HG03521 (cell line): ENCODE results near the gene CR1L.
"Not testable (repeated sequence)": the region's sequence is repeated elsewhere in the genome, so short reads cannot be mapped to it uniquely, and the experiment has no call there.

Experiments used
- ATAC-seq: cut with Tn5 transposase; IDR thresholded peaks from one replicate; pipeline ENCODE4 v1.9.1; 2021; ENCODE audit warnings: mild to moderate bottlenecking, moderate library complexity; ENCODE audit not compliant: unreplicated experiment

The CR1L gene

DNA sequence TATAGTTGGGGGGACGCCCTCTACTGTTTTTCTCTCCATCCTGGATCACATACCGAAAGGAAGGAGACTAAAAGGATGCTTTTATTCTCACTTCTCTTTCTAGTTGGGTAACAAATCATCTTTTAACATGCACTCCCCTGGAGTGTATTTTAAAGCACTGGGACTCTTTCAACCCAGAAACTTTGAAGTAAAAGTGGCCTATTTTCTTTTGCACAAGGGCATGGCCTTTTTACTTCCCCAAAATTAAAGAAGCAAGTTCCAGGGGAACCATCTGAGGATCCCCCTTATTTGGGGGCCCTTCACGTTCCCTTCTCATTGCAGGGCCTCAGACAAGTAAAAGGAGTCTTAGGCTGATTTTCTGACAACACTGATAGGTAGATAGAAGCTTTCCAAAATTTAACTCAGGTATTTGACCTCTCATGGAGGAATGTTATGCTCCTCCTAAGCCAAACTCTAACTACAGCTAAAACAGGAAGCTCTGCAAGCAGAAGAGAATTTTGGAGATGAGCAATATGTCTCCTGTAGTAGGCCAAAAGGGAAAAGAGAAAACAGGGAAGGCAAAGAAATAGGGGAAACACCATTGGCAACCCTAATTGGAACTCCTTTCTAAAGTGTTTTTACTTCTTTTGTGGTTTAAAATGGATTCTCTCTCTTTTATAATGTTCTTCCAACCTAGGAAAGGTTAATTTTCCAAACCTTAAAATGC lies 98.1 kb downstream of the CR1L start:
- ATAC-seq = no peak

DNA sequence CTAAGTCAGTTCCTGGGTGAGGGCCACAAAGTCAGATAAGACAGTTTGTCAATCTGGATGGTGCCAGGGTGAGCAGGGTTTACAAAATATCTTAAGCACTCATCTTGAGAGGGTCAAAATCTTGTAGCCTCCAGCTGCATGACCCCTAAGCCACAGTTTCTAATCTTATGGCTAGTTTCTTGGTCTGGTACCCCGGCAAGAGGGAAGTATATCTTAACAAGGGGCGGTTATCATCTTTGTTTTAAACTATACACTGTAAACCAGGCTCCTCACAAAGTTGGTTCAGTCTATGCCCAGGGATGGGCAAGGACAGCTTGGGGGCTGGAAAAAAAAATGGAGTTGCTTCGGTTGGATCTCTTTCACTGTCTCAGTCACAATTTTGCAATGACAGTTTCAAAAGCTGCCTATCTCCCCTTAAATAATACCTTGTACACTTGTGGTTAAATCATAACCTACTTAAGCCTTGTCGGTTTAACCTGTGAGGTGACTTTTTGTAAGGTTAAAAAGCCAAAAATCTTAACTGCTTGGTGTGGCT lies 99.1 kb downstream of the CR1L start:
- ATAC-seq = no peak

DNA sequence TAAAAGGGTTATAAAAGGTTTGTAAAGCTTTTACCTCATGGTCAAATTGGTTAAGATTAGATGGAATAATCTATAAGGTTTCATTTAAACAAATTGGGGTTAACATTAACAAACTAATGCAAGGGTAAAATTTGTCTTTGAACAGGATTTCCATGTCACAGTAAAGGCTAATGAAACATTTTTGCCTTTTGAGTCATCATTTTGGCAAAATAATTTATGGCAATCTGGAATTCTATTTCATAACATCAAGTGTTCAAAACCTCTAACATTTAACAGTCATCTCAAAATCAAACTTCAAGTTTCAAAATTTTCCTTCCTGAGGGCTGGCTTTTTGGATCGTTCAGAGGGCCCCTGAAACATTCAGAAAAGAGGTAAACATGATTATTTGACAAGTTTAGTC lies 100.4 kb downstream of the CR1L start:
- no peak for ATAC-seq

DNA sequence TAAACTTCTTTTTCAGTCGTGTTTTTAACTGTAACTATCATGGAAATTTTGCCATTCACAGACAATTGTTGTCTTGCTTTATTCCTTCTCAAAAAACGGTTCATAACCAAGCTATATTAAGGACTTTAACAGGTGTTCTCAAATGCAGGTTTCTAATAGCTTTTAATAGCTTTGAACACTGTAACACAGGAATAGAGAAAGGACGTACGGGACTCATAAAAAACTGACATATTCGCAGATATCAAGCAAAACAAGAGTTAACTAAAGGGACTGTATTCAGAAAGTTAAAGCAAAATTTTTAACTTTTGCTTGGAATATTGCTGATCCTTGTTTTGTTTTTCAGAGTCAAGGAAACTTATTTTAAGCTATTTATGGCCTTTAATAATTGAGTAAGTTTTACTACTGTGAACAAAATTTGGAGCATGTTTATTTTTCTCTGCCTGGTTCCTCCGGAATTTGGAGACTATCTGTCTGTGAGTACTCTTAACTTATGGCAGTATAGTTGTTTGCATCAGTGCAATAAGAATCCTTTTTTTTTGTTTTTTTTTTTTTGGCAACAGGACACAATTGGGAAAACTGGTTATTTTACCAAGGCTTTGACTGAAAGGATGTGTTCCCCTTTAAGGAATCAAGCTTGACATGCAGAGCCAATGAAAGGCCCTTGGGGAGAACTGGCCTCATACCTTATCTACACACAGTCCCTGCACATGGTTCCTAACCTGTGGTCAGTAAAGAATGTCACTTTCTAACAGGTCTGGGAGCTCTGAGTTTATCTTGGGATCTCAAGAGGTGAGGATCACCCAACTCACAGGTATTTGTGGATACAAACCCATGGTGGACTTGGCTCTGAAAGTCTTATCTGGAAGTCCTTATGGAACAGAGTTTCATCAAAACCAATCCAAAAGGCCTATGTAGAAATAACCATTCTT lies 101.2 kb downstream of the CR1L start:
- no peak for ATAC-seq

DNA sequence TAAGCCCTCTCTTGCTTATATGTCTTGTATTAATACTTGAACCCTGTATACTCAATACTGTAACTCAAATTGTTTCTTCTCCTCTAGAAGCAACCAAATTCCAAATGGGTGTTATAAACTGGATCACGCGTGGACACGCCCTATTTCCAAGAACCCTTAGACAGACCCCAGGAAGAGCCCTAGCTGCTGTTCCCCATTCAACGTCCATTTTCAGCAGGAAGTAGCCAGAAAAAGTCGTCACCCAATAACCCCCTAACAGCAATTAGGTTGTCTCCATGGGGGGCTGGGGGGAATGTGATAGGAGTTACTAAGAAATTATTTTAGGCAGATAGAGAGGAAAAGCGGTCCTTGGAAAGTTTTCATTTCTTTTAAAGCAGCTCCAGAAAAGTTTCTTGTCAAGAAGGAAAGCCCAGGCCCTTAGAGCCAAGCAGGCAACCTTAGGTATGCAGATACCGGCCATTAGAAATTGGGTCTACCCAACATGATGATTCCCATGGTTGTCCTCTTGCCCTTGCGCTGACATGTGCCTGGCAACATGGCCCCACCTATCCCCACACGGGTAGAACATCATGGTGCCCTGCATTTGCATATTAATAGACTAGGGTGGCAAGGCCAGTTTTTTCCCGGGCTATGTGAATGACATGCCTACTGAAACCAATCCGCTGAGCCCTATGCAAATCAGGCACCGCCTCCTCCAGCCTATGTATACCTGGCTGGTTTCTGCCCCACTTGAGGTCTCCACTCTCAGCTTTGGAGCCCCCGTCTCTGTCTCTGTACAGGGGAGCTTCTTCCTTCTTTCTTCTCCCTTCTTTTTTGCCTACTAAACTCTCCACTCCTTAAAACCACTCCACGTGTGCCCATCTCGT lies 102.9 kb downstream of the CR1L start:
- no peak for ATAC-seq

DNA sequence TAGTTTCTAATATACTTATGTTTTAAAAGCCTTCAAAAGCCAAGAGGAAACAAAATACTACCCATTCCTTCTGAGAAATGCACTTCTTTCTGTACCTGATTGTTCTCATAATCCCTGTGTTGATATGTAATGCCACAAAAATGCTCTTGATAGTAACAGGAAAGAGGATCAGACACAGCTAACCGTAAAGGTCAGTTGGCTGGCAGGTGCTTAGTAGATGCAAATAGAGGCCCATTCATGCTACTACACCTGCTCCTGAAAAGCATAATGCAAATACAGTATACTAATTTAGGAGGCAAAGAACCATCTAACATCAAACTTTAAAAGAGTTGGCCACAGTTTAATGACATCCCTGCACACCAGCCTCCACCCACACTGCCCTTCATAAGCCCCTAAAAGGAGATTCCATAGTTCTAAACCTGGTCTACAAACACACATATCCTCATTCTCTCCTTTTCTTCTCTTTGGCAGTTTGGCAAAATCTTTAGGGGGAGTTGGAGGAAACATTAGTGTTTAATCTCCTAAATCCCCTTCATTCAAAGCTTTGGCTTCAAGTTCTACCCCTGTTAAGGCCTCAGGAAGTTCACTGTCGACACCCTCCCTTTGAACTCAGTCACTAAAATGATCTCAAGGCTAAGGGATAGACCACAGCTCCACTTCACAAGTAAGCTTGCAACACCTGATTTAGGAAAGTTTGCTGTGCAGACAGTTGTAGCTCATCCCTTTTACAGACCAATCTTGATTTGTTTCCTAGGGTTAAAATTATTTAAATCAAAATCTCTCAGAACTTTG lies 104.0 kb downstream of the CR1L start:
- ATAC-seq = no peak

DNA sequence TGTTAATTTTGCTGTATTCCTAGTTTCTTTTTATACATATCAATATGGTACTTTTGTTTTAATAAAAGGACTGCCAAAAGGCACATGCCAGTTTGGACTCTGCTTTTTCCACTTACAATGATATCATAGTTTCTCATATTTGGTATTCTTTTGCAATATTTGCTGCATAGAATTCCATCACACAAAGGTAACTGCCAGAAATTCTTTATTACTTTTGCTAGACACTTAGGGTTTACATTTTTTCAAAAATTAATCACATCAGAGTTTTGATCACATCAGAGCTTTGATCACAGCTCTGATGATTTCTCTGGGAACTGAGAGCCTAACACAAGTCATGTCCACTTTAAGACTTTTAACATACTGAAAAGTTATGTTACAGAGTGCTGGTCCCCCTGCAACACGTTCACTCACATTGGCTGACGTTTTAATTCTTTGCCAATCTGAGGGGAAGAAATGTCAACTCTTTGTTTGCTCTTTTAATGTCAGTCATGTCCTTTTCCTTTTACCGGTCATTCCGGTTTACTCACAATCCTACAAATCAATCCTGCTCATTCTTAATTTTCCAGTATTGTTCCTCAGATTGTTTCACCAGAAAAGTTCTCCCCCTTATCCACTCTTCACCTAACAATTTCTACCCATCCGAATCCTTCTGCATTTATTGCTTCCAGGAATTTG lies 105.8 kb downstream of the CR1L start:
- ATAC-seq = no peak

DNA sequence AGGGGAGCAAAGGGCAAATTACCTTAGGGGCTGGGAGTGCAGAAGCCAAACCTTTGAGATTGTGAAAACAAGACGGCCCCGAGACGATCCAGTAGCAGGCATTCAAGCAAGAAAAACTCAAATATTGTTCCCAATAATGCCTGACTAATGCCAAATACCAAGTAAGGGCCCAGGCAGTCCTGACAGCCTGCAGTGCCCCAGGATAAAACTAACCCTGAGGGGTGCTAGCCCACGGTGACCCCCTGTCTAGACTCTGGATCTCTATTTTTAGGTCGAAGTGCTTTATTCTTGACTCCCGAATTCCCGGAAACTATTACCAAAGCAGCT lies 106.5 kb downstream of the CR1L start:
- ATAC-seq = not testable (repeated sequence)

DNA sequence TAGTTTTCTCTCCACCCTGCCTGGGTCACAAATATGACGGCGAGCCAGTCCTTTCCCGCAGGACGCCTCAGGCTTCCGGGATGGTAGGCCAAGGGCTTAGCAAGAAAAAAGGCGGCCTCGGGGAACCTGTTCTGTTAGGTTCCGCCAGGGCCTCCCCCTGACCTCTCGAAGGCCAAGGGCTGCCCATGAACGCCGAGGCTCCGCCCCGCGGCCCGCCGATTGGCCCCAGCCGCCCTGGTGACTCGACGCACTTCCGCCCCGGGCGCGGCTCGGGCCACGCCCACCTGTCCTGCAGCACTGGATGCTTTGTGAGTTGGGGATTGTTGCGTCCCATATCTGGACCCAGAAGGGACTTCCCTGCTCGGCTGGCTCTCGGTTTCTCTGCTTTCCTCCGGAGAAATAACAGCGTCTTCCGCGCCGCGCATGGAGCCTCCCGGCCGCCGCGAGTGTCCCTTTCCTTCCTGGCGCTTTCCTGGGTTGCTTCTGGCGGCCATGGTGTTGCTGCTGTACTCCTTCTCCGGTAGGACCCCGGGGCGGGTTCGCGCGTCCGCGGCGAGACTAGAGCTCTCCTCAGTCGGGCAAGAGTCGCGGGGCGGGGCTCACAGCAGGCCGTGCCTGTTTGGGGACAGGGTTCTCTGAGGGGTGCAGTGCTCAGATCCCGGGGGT lies 107.0 kb downstream of the CR1L start, which contains the start of gene CD46:
TSS of gene CD46 (plus strand) at position 265 of the 666 bp plus-strand sequence. CDS start at position 424, 159 bp downstream.
- peak; percentile 97 for ATAC-seq

DNA sequence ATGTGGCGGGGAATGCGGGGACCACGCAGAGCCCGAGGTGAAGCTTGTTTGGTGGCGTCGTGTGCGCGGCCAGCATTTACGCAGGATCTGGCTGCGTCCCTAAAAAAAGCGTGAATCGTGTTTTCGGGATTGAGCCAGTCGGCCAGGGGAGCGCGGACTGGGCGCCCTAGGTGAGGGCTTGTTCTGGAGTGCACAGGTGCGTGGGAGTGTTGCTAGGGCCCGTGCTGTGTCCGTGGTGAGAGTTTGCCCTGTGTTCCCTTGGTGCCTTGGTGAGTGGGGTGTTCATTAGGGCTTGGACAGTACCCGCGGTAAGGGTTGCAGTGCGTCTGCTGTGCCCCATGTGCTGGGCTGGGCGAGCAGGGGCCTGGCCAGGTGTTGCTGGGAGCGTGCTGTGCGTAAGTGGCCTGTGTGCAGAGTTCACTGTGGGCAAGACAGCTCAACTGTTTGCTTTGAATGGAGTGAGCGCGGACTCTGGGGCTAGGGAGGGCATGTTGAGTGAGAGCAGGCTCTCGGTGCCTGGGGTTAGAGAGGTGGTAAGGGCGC lies 107.6 kb downstream of the CR1L start:
- peak; percentile 42 for ATAC-seq

DNA sequence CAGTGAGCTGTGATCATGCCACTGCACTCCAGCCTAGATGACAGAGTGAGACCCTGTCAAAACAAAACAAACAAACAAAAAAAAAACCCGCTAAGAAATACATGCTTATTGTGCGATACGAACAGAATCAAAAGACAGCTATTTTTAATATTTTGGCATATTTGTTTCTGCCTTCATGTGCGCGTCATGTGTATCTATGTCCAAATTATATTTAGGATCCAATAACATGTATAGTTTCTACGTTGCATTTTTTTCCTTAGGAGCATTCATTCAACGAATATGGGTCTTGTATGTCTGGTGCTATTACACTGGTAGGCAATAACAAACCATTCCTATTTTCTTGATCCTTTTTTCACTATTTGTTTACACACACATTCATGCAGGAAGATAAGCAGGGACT lies 108.7 kb downstream of the CR1L start:
- ATAC-seq = no peak

DNA sequence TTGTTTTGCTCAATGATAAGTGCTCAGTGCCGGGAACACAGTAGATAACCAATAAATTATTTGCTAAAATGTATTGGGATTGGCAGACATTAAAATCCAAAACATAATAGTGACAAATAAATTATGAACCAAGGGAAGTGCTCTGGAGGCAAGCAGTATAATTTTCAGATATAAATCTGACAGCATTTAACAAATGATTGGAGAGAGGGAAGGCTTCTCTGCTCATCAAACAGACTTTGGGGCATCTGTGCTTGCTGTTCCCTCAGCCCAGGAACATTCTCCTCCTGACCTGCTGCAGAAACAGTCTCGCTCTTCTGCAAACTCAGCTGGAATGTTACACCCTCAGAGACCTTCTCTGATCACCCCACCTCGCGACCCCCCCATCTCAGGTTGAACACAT lies 109.1 kb downstream of the CR1L start:
- ATAC-seq = no peak

DNA sequence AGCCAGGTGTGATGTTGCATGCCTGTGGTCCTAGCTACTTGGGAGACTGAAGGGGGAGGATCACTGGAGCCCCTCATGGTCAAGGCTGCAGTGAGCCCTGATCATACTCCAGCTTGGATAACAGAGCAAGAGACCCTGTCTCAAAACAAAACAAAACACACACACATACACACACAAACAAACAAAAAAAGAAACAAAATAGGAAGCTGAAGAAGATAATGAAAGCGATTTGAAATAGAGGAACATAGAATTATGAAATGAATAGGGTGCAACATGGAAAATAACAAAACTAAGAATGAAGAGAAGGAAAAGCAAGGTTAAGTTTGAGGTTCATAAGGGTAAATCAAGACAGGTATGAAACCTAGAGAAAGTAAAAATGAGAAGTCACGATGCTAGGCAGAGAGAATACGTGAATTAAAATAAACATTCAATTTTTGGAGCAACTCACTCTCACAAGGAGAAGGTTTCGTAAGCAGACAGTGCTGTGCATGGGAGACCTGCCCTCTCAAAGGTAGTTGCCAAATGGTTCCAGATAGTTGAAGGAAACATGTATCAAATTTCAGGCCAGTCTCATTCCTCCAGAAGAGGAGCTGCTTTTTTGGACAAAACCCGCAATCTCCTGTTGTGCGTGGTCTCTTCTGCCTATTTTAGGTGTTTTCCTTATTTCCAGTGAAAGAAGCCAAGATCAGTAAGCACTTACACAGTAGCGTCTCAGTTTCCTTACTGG lies 110.2 kb downstream of the CR1L start:
- ATAC-seq = no peak

DNA sequence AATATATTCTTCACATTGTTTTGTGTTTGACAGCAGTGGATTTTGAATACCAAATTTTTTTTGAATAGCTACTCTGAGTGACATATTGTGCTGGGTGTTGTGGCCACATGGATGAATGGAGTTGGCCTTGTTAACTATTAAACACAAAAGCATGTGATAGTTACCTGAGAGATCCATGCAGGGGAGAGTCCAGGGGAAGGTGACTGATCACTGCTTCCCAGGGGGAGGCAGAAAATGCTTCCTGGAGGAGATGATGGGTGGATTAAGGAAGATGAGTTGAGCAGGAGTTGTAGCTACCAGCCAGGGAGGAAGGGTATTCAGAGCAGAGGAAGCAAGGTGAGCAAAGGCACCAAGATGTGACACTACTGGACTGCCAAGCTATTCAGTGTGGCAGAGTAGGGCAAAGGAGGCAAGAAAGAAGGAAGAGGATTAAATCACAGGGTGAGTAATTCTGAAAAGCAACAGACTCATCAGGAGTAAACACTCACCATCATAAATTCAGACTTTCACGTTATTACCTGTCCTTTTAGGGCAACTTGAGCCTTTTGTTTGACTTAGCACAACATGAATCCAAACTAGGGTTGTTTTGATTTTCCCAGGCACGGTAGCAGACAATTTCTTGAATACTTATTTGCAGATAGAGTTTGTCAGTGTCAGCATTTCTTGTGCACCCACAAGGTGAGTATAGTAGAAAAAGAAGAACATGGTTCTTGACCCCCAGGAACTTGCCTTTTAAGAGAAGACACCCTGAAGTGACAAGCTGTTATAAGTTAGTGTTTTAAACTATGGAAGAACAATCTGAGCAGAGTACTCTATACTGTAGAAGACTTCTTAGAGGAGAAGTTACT lies 111.1 kb downstream of the CR1L start:
- no peak for ATAC-seq

DNA sequence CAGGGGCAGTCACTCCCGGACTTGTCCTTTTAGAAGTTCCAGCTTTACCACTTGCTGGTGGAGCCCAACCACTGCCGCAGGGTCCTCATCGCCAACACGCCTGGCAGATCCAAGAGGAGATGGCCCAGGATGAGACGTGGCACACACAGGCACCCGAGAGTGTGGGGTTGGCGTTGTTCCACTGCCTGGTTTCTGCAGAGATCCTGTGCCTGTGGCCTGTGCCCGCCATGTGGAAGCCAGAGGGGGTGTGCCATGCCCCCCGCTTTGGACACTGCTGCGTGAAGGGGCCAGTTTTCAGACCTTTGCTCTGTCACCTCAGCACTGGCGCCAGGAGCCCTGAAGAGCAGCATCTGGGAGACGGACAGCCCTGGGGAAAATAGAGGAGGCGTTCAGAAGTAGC lies 117.7 kb downstream of the CR1L start:
- no peak for ATAC-seq

DNA sequence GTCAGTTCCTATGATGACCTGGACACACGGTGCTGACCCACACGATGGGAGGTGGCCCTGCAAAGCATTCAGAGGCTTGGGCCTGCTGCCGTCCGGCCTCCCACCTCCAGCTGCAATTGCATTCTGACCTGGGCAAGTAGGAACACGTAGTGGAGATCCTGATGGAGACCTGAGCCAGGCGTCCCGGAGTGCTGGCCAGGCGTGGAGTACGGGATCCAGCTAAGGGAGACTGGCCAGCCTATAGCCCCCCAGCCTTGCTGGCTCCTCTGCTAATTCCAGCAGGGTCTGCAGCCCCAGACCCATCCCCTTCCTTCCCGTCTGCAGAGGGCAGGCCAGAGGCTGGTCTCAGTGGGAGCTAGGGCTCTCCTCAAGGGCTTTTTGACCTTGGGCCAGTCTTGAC lies 118.2 kb downstream of the CR1L start:
- ATAC-seq = no peak

DNA sequence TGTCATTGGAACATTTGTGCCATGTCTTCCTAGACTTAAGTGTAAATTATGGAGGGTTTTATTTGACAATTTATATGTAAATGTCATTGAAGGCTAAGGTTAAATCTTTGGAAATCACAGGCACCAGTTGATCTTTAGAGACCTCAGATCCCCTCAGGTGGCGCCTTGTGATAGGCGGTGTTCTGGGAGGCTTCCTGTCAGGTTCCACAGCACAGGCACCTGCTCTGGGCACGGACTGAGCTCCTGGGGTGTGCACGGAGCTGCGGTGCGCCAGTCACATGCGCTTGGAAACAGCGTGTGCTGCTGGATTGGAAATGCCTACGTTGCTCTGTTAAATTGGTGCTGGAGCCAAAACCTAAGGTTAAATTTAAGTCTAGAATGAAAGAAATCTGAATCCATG lies 119.0 kb downstream of the CR1L start:
- ATAC-seq = no peak
